ENCODE measurements around the gene CEP112.

GRCh38 chr17:65956814-65957213 lies 235.1 kb downstream of the CEP112 start:
- TF ChIP-seq POLR2A (IDR thresholded peaks at IDR 0.05; ENCODE audit: low read length), result no peak
- no peak for TF ChIP-seq GATA1 (IDR thresholded peaks at IDR 0.05; ENCODE audit: low read depth, low read length)

Data from erythroblast (primary cell).